Activated T-helper 9 cell treated with anti-CD3 and anti-CD28 coated beads, Interleukin-2, amount 50 U/mL, for 16 hours (primary cell): ENCODE data around the gene YAF2.
"Not testable (repeated sequence)": the region's sequence is repeated elsewhere in the genome, so short reads cannot be mapped to it uniquely, and the experiment has no call there.

Experiments
- DNase-seq: peaks from one replicate; pipeline ENCODE4 v3.0.0-alpha.2; 2020; ENCODE audit warnings: low read depth

YAF2 gene

DNA sequence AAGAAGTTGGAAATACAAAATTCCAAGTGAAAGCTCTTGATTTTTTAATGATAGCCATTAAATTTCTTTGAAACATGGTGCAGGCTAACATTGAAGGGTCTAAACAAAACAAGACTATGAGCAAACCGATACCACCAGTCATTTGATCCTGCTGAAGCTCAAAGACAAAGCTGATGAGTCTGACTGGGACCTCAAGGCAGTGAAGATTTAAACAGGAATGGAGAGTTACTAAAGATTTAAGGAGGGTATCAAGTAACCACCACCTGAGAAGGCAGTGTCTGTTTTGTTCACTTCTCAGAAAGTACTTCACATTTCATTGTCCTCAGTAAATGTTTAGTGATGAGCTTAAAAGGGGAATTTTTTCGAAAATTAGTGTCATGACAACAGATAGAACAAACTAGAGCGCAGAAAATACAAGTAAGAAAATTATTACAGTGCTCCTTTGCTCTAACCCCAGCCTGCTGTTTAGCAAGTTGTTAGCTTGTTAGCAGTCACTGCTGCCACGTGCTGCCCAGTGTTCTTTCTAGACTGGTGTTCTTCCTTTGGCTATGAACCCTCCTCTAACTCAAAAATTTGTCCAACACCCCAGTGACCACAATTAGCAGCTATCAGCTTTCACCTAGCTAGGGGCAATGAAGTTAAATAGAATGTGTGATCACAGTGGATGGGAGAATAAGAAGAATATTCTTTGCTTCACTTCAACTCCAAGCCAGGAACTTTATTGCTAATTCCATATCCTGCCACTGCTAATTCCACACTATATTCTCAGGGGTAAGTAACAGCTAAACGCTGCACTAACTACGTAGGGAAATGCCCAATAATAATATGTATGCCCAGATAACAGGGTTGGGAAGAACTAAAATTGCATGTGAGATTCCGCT, 41.1 kb downstream of the YAF2 start:
- DNase-seq, result no peak

DNA sequence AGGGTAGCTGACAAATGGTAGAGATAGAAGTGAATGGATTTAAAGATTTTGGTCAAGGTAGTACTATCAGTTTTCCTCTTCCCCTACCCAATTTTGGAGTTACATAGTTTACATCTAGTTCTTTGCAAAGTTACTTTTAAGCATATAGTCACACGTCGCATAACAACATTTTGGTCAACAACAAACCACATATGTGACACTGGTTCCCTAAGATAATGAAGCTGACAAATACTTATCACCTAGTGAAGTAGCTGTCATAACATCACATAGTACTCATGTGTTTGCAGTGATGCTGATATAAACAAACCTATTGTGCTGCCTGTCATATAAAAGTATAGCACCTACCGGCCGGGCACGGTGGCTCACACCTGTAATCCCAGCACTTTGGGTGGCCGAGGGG, 45.4 kb downstream of the YAF2 start:
- no peak for DNase-seq

DNA sequence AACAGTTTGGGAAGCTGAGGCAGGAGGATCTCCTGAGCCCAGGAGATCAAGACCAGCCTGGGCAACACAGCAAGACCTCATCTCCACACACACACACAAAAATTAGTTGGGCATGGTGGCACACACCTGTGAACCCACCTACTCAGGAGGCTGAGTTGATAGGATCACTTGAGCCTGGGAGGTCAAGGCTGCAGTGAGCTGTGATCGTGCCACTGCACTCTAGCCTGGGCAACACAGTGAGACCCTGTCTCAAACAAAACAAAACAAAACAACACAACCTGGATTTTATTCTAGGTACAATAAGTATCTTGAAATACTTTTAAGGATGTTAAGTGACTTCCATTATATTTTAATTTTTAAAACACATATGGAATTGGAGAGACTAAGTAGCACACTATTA, 45.8 kb downstream of the YAF2 start:
- no peak for DNase-seq

DNA sequence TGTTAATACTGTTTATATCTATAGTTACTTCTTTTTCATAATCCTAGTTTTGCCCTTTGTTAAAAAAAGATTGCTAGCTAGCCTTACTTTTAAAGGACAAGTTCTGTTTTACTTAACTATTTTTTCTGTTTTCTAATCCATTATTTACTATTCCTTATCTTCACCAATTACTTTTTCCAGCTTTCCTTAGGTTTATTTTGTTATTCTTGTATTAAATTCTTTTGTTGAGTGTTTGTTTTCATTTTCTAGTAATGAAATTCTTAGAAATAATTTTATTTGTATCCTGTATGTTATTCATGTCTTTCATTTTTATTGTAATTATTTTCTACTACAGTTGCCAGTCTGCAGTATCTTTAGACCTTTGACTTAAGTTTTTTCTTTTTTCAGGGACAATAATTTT, 47.7 kb downstream of the YAF2 start:
- no peak for DNase-seq

DNA sequence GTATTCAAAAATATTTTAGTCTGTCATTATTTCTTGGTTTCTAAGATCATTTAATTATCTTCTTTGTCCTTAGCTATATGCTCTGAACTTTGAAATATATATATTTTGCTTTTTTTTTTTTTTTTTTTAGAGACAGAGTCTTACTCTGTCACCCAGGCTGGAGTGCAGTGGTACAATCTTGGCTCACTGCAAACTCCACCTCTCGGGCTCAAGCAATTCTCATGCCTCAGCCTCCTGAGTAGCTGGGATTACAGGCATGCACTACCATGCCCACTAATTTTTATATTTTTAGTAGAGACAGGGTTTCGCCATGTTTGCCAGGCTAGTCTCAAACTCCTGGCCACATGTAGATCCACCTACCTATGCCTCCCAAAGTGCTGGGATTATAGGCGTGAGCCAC, 49.8 kb downstream of the YAF2 start:
- DNase-seq, result not testable (repeated sequence)

DNA sequence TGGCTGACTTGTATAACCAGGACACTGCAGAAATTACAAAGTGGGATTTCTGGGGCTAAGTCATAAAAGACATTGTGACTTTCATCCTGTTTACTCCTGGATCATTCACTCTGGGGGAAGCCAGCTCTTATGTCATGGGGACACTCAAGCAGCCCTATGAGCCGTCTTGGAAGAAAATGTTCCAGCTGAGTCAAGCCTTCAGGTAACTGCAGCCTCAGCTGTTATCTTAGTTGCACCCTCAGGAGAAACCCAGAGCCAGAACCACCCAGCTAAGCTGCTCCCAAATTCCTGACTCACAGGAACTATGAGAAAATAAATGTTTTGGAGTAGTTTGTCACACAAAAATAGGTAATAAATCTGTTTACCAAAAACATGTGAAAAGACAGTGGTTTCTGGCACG, 50.2 kb downstream of the YAF2 start:
- DNase-seq, result no peak

DNA sequence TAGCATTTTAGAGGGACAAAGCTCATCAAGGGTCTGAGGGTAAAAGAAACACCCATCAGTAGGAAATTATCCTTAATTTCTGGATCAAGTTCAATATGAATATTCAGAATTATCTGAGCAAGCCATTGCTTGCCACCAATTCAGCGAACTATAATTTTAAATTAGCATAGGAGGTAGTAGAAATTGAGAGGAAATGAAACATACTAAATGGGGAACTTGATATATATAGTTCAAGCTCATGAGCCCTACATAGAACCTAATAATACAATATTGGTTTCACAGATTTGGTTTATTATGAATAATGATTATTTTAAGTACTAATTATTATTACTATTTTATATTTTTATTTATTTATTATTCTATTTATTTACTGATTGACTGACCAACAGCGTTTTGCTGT, 51.3 kb downstream of the YAF2 start:
- no peak for DNase-seq

DNA sequence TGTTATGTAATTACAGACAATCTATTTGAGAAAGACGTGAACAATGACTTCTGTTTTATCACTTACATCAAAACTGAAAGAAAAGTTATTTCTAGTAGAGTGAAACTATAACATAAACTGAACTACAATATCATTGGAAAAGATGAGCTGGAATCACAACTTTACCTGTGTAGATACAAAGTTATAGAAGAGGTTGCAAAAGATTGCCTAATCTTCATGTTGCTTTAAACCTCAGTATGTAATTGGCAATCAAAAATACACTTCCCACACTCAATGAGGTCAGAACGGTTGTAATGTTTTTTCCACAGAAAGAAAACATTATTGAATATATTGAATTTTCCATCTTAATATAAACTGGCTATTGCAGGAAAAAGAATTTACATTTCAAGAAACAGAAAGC, 55.7 kb downstream of the YAF2 start:
- no peak for DNase-seq

DNA sequence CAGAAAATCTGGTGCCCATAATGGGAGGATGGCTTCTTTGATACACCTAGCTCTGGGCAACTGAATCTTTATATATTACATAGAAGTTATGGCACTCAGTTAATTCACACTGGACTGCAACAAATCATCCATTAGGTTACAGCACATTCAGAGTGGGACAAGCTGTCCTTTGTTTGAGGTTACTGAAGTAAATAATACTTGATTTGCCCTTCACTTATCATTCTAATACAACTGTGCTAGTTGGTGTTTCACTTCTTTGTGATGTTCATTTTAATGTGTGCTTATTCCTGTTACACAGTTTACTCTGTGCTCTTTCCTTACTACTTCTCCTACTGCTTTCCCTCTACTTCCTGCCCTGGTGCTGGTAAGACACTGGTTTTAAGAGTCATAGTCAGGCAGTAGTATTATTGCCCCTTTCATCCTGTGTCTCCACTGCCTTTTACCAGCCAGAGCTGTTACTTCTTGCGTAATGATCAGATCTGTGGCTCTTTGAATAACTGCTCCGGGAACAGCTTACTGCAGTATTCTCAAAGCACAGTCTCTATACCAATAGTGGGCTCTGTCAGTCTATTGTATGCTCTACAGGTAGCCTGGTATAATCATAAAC, 57.0 kb downstream of the YAF2 start:
- no peak for DNase-seq

DNA sequence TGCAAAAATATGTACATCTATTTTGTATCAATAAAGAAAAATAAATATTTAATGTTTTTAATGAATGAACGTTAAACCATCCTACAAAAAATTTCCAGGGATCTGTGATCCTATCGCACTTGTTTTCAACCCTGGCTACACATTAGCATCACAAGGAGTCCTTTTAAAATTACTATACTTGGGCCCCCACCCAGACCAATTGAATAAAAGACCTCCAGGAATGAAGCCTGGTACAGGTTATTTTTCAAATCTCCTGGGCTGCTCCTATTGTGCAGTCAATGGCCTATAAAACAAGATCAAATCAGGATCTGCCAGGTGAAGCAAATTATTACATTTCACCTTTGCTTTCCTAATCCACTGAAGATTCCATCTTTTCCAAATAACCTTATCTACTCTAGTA, 59.9 kb downstream of the YAF2 start:
- no peak for DNase-seq

DNA sequence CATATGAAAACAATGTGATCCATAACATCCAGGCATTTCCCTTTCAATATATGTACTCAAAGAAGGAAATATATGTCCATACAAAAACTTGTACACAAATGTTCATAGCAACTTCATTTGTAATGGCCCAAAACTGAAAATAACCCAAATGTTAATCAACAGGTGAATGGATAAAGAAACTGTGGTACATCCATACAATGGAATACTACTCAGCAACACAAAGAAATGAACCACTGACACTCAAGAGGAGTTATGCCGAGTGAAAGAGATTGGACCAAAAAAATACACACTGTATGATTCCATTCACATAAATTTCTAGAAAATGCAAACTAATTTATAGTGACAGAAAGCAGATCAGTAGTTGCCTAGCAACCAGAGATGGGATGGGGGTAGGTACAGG, 63.1 kb downstream of the YAF2 start:
- no peak for DNase-seq

DNA sequence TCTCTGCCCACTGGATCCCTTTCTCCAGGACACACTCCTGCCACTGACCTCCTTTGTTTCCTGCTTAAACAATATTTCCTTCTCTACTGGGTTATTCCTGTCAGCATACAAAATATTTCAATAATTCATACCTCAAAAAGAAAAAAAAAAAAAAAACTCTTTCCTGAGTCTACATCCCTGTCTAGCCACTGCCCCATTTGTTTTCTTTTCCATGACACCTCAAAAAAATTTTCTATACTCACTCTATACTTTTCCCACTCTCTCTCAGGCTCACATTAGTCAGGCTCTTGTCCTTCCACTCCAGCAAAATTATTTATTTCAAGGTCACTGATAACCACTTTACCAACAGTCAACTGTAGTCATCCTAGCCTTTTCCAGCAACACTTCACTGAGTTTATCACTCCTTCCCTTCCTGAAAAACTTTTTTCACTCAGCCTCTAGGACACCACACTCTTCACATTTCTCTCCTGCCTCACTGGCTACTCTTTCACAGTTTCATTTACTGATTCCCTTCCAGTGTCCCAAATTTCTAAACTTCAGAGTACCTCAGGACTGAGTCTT, 64.0 kb downstream of the YAF2 start:
- DNase-seq, result no peak

DNA sequence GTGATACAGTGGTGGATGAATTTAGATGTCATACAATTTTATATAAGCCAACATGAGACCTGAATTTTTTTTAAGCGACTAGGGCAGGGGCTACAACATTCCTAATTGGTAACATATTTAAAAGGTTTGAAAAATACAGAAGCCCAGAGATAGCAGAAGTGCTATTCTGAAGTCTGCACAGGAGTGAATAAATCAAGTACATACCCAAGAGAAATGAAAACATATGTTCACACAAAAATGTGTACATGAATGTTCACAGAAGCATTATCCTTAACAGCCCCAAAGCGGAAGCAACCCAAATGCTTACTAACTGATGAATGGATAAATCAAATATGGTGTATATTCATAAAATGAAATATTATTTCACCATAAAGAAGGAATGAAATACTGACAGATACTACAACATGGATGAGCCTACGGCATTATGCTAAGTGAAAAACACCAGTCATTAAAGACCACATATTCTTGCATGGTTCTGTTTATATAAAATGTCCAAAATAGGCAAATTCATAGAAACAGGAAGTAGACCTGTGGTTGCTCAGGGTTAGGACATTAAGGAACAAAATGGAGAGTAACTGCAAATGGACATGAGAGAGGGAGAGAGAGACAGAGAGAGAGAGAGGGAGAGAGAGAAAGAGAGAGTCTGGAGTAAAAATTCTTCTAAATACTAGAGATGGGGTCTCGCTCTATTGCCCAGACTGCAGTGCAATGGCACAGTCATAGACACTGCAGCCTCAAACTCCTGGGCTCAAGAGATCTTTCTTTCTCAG, 65.4 kb downstream of the YAF2 start:
- DNase-seq, result no peak

DNA sequence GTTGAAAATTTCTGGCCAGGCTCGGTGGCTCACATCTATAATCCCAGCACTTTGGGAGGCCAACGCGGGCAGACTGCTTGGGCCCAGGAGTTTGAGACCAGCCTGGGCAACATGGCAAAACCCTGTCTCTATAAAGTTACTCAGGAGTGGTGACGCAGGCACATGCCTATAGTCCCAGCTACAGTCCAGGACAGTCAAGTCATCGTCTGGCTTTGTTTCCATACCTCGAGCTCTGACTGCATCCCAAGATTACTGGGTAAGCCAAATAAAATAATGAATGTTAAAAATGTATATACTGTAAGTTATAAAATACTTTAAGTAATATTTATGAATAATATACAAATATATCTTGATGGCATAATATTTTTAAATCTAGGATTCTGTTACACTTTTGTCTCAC, 70.3 kb downstream of the YAF2 start:
- DNase-seq, result no peak

DNA sequence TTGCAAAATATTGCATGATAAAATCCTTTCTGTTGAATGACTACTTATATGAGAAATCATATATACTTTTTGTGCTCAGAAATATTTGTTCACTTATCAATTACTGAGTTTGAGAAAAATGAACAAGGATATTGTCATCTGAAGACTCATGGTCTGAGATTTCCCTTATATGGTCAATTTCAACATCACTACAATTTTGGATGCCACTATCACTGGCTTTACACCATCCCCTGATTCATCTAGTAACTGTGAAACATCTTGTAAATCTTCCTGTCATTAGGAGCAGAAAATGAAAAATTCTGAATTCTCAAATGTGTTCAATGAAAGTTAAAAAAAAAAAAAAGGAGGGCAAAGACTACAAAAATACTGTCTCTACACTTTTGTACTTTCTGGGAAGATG, 71.5 kb downstream of the YAF2 start:
- DNase-seq, result no peak

DNA sequence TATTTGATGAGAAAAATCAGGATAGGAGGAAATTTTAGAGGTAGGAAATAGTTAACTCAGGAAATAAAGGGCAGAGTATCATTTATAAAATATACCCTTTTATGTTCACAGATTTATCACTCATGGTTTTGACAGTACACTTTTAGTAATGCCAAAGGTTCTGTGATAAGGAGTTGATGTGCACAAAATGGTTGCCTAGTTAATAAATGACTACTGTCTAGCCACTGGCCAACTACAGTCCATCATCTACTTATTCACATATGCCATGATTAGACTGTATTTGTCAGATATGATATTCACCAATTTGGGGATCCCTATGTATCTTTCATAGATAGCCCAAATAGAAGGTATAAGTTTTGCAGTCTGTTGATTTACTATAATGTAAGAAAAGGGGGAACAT, 74.1 kb downstream of the YAF2 start:
- no peak for DNase-seq

DNA sequence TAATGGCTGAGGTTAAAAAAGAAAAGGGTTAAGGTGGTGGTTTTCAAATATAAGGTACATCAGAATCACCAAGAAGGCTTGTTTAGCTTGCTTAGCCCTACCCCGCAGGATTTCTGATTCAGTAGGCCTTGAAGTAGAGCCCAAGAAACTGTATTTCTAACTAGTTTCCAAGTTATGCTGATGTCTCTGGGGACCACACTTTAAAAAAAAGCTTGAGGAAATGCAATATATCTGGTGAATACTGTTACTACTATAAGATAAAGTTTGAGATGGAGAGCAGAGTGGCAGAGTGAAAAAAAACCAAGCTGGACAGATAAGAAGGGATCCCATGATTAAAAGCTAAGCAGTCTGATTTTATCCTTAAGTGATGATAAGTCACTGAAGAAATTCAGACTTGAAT, 75.1 kb downstream of the YAF2 start:
- no peak for DNase-seq

DNA sequence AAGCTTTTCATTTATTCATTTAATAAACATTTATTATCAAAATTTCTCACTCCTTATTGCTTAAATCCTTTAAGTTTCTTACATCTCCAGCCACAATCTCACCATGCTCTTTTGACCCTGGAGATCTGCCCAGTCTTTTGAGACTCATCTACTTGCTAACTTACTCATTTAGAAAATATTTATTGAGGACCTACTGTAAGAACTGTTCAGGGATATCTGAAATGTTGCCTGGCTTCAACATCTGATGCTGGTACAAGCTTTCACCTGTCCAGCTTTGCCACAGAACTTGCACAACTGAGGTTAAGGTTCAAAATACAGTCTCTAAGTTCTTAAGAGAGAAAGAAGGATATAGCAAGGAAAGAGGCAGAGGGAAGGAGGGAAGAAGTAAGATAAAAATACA, 75.9 kb downstream of the YAF2 start:
- DNase-seq, result no peak

DNA sequence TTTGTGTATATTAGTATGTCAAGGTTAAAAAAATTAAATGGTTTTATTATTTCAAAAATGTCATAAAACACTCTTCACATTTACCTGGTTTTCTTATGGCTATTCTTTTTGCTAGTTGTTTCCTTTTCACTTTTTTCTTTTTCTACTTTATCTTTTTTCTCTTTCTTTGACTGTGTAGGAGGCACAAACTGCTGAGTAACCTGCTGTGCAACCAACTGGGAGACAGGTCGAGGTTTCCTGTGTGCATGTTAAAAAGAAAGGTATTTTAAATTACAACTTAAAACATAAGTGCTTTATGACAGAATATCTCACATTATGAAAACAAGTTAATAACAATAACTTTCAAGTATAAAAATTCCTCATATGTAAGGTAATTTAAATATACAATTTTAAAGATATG, 76.5 kb downstream of the YAF2 start:
- no peak for DNase-seq

DNA sequence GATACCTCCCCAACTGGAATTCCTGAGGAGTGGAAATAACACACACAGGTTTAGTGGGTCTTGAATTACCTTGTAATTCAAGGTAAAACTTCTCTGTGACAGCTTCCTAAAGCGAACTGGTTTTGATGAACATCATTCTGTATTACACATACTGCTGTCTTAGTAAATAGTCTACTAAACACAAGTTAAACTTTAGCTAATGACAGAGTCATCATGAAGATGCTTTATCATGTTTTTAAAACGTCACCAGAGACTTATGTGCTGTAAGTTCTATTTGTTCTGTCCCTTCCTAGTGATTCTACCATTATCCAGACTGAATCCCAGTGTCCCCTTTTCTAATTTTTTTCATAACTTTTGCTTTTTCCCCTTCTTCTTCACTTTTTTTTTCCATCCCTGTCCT, 81.8 kb downstream of the YAF2 start:
- no peak for DNase-seq

DNA sequence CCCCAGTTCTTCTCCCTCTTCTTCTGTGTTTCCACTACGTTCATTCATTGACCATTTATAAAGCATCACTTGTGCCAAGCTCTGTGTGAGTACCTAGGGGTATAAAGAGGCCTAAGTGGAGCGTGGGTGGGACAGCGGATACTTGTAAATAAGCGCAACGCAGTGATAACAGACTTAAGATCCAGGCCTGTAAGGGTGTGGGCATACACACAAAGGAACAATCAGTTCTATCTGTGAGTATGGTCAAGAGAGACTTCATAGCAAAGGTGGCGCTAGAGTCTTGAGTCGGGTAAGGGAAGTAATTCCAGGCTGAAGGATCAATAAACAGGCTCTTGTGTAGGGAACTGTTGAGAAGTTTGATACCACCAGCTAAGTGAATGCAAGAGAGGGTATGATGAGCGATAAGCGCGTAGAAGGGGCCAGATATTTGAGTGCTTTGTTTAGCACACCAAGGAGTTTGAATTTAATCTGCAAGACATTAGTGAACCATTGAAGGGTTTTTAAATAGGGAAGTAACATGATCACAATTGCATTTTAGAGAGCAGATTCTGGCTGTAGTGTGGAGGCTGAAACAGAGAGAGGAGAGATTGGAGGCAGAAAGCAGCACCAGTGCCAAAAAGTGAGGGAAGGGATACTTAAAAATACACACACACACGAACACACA, 92.4 kb downstream of the YAF2 start:
- no peak for DNase-seq

DNA sequence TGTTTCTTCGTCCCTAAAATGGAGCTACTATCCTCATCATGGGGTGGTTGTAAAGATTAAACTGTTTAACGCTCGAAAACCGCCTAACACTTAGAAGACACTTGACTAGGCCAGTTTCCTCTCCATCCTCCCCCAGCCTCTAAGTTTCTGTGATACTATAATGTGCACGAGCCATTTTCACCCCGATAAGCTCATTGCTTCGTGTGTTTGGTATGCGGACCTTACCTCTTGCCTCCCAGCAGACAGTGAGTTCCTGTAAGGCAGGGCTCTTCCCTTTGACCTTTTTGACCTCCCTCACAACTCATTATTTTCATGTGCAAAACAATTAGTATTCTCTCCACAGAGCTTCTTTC, 92.9 kb downstream of the YAF2 start:
- no peak for DNase-seq
